ENCODE measurements around the gene KIR3DL3.
"Not testable (repeated sequence)": the region's sequence is repeated elsewhere in the genome, so short reads cannot be mapped to it uniquely, and the experiment has no call there.

DNA sequence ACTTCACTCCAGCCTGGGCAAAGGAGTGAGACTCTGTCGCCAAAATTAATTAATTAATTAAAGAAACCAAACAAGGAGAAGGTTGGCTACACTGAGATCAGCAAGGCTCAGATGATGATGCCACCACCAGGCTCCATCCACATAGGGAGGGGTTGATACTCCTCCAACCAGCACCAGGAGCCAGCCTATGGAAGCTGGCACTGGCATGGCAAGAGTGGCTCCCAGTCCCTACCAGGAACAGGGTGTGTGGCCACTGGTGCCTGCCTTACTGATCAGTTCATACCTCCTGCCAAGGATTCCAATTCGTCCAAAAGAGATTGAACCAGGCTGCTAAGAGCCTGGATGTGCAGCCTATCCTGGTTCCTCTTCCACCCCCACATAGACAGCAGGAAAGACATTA, 48.4 kb downstream of the KIR3DL3 start:
- TF ChIP-seq EZH2 (IDR thresholded peaks at IDR 0.05; ENCODE audit: borderline replicate concordance, insufficient read depth, low read depth, low read length, poor library complexity, severe bottlenecking) = not testable (repeated sequence)
- TF ChIP-seq, protein P1, sequence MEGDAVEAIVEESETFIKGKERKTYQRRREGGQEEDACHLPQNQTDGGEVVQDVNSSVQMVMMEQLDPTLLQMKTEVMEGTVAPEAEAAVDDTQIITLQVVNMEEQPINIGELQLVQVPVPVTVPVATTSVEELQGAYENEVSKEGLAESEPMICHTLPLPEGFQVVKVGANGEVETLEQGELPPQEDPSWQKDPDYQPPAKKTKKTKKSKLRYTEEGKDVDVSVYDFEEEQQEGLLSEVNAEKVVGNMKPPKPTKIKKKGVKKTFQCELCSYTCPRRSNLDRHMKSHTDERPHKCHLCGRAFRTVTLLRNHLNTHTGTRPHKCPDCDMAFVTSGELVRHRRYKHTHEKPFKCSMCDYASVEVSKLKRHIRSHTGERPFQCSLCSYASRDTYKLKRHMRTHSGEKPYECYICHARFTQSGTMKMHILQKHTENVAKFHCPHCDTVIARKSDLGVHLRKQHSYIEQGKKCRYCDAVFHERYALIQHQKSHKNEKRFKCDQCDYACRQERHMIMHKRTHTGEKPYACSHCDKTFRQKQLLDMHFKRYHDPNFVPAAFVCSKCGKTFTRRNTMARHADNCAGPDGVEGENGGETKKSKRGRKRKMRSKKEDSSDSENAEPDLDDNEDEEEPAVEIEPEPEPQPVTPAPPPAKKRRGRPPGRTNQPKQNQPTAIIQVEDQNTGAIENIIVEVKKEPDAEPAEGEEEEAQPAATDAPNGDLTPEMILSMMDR (IDR thresholded peaks at IDR 0.05) = not testable (repeated sequence)

All from B cell (primary cell).